GM12878 (cell line): ENCODE measurements around the gene SF3B2. TPM values are rescaled to one million over a fixed set of nuclear protein-coding genes. Genes with fewer than 3 reads are reported as not detected.

Experiments used
- ATAC-seq: fragments of 200-7000 bp; cut with Tn5 transposase; 3 replicates; pipeline ENCODE4 v1.9.1; 2020; ENCODE audit warnings: mild to moderate bottlenecking, moderate library complexity
- BruUV-seq: library from RNA; stranded (reverse); fragments of 400-500 nt; replicated peaks from 2 replicates; lab custom pipeline; 2021; lab: Mats Ljungman, UMichigan
- CTCF ChIA-PET: fragments of 300-600 bp; sonication (Branson Sonifier 250); formaldehyde crosslinking; extraction: SDS; loops from one replicate; lab custom pipeline; 2021; ENCODE audit warnings: inconsistent platforms; lab: Yijun Ruan, JAX
- POLR2A ChIA-PET: fragments of 350-600 bp; formaldehyde crosslinking; extraction: SDS; loops from one replicate; lab custom pipeline; 2021; ENCODE audit warnings: inconsistent platforms; lab: Charles Lee
- RAD21 ChIA-PET: fragments of 300-600 bp; sonication (Branson Sonifier 250); formaldehyde crosslinking; loops from one replicate; lab custom pipeline; 2023; ENCODE audit warnings: antibody characterized with exemption; ENCODE audit not compliant: unreplicated experiment; lab: Charles Lee
- SMC1A ChIA-PET: fragments of 300-600 bp; sonication (Branson Sonifier 250); formaldehyde crosslinking; loops from one replicate; lab custom pipeline; 2023; ENCODE audit not compliant: unreplicated experiment, uncharacterized antibody; lab: Charles Lee
- DNase-seq: peaks from one replicate; pipeline ENCODE4 v3.0.0-alpha.2; 2011; ENCODE audit warnings: low read depth, low spot score
- FAIRE-seq: peaks from 3 replicates; lab custom pipeline; 2011; peaks lifted over from hg19 to GRCh38; lab: Jason Lieb, UNC
- H2AFZ ChIP-seq: 2 replicates; pipeline ENCODE4 v1.6.0; 2011; ENCODE audit warnings: low read depth, low read length, control low read depth; ENCODE audit not compliant: control insufficient read depth
- H3K27ac ChIP-seq: 2 replicates; pipeline ENCODE4 v1.5.1; 2011; ENCODE audit warnings: control low read depth; ENCODE audit not compliant: control insufficient read depth, insufficient read depth
- H3K27me3 ChIP-seq, 2 experiments: replicated peaks in 1 of 2; 2 replicates each; pipeline versions ENCODE4 v1.6.0 to v1.6.1; 2011; ENCODE audit warnings: low read length in 1 of 2; ENCODE audit not compliant: control insufficient read depth in 2 of 2, insufficient read depth in 2 of 2
- H3K36me3 ChIP-seq, 2 experiments: 2 replicates each; pipeline ENCODE4 v1.5.1; 2011; ENCODE audit warnings: low read length in 1 of 2; ENCODE audit not compliant: control insufficient read depth in 2 of 2, insufficient read depth in 2 of 2
- H3K4me1 ChIP-seq: 2 replicates; pipeline ENCODE4 v1.6.1; 2011; ENCODE audit warnings: mild to moderate bottlenecking, low read length, moderate library complexity, mixed read lengths; ENCODE audit not compliant: control insufficient read depth, insufficient read depth
- H3K4me2 ChIP-seq: 2 replicates; pipeline ENCODE4 v1.6.0; 2011; ENCODE audit warnings: control low read depth; ENCODE audit not compliant: control insufficient read depth, insufficient read depth
- H3K4me3 ChIP-seq: fragments of 200-600 bp; sonication (generic); 2 replicates; pipeline ENCODE4 v1.5.1; 2016
- H3K79me2 ChIP-seq: 2 replicates; pipeline ENCODE4 v1.6.0; 2011; ENCODE audit warnings: low read length; ENCODE audit not compliant: control insufficient read depth, insufficient read depth
- H3K9ac ChIP-seq: 2 replicates; pipeline ENCODE4 v1.8.0; 2011; ENCODE audit warnings: low read length, control low read depth, mixed read lengths; ENCODE audit not compliant: control insufficient read depth, insufficient read depth
- H3K9me3 ChIP-seq: replicated peaks from 3 replicates; pipeline ENCODE4 v1.5.1; 2011; ENCODE audit warnings: mild to moderate bottlenecking, low read length; ENCODE audit not compliant: control insufficient read depth, insufficient read depth
- H4K20me1 ChIP-seq: 2 replicates; pipeline ENCODE4 v1.6.0; 2011; ENCODE audit not compliant: control insufficient read depth, insufficient read depth
- BCL3 ChIP-seq: IDR thresholded peaks from 2 replicates; pipeline ENCODE4 v1.6.1; 2011; ENCODE audit warnings: borderline replicate concordance, low read depth, mild to moderate bottlenecking, moderate library complexity, low read length; ENCODE audit not compliant: insufficient read depth, poor library complexity, severe bottlenecking
- CHD1 ChIP-seq: IDR thresholded peaks from 2 replicates; pipeline ENCODE4 v1.6.1; 2012; ENCODE audit warnings: low read depth, low read length, improper control_type of control experiment
- CHD2 ChIP-seq: IDR thresholded peaks from 2 replicates; pipeline ENCODE4 v1.6.1; 2011; ENCODE audit warnings: low read depth, low read length, improper control_type of control experiment, borderline replicate concordance
- ETV6 ChIP-seq, 2 experiments: fragments of 450-650 bp in 1 of 2; IDR thresholded peaks in 1 of 2; conservative IDR thresholded peaks in 1 of 2; 2 replicates each; pipeline ENCODE4 v1.6.1; 2014; ENCODE audit warnings: antibody characterized with exemption in 1 of 2, borderline replicate concordance in 1 of 2, low read depth in 1 of 2, mild to moderate bottlenecking in 1 of 2, moderate library complexity in 1 of 2
- HDAC2 ChIP-seq: fragments of 200-600 bp; sonication (generic); IDR thresholded peaks from 2 replicates; pipeline ENCODE4 v1.6.1; 2017
- JUND ChIP-seq: IDR thresholded peaks from 2 replicates; pipeline ENCODE4 v1.6.1; 2012; ENCODE audit warnings: low read depth, mild to moderate bottlenecking, low read length, improper control_type of control experiment, moderate library complexity
- KAT2A ChIP-seq: conservative IDR thresholded peaks from 2 replicates; pipeline ENCODE4 v1.6.1; 2011; ENCODE audit warnings: low read depth, low read length; ENCODE audit not compliant: control insufficient read depth
- PRDM15 ChIP-seq: fragments of 450-650 bp; formaldehyde crosslinking; IDR thresholded peaks from 2 replicates; pipeline ENCODE4 v1.4.0; 2020; ENCODE audit warnings: mild to moderate bottlenecking, moderate library complexity
- SRF ChIP-seq, 2 experiments: IDR thresholded peaks; 2 replicates each; pipeline ENCODE4 v1.6.1; 2011; ENCODE audit warnings: low read depth in 2 of 2, low read length in 2 of 2, mild to moderate bottlenecking in 1 of 2, moderate library complexity in 1 of 2
- ZSCAN29 ChIP-seq: fragments of 450-650 bp; IDR thresholded peaks from 2 replicates; pipeline ENCODE4 v1.6.1; 2017; ENCODE audit warnings: mild to moderate bottlenecking, moderate library complexity
- WGBS: methylation state at CpG from one replicate; pipeline ENCODE4 v1.1.6; 2016; ENCODE audit warnings: low lambda C conversion rate; ENCODE audit not compliant: insufficient replicate concordance, insufficient coverage; ENCODE audit errors: missing lambda C conversion rate; 5-methylcytosine and 5-hydroxymethylcytosine counted together
- in situ Hi-C: fragments of 300-500 bp; cut with MboI; formaldehyde crosslinking; loops from 9 replicates; pipeline ENCODE4 v1.14.3; 2018; ENCODE audit warnings: mixed read lengths
- intact Hi-C: fragments of 100-400 bp; cut with micrococcal nuclease; formaldehyde crosslinking; loops from one replicate; pipeline ENCODE4 v1.14.2; 2022; ENCODE audit not compliant: unreplicated experiment
- polyA plus RNA-seq, 11 experiments: library from polyadenylated mRNA; depleted of rRNA in 4 of 11; unstranded in 6 of 11; stranded (reverse) in 5 of 11; fragments of >200 nt; fragmentation: Nextera tagmentation in 4 of 11; fragmentation: Illumina TruSeq in 1 of 11; extraction: Ambion mirVana in 4 of 11; extraction: Trizol in 1 of 11; gene quantifications; 1 replicate in 1 of 11; 2 replicates in 10 of 11; pipeline versions ENCODE4 v1.2.1 to v1.2.3, GENCODE V29; 2011 to 2016; ENCODE audit warnings: inconsistent platforms in 2 of 11, missing spikeins in 2 of 11, low read depth in 1 of 11
- total RNA-seq, 4 experiments: library from RNA; depleted of rRNA in 3 of 4; stranded (reverse); fragments of >200 nt in 3 of 4; fragmentation: Illumina TruSeq in 1 of 4; extraction: Trizol in 1 of 4; gene quantifications; 2 replicates each; pipeline versions ENCODE4 v1.2.1 to v1.2.3, GENCODE V29; 2013 to 2021

The SF3B2 gene
- total and polyA plus RNA-seq, 10 of the 15 experiments (the other 5 are each of a cell fraction or from before 2014, with no cell fraction given), result 56.3 to 245 (median 144) TPM

GRCh38 chr11:66046901-66047300, 5.3 kb upstream of the SF3B2 start:
- peaks cover 11% of the 10 kb centered on the region for H3K4me1 ChIP-seq
- H3K4me2 ChIP-seq, result no peak overlapping the region
- CTCF ChIA-PET, result interaction anchor here (0.7 to 5.0 kb wide), 11 partner anchors 9 to 239 kb away, joined by 3 to 71 read pairs (median 8); partner anchors contain the start of genes CATSPER1 and PACS1
- H3K9me3 ChIP-seq, result no peaks in the 10 kb centered on the region
- no peaks in the 10 kb centered on the region for H4K20me1 ChIP-seq
- SMC1A ChIA-PET, result interaction anchor here (0.8 to 1.2 kb wide), 2 partner anchors 21 to 84 kb away, joined by 3 read pairs; no protein-coding TSS in a partner anchor
- H3K27me3 ChIP-seq, result no peaks in the 10 kb centered on the region
- FAIRE-seq, result no peak
- DNase-seq, result no peak
- RAD21 ChIA-PET, result interaction anchor here (1.1 kb wide), 1 partner anchor 87 kb away, joined by 4 read pairs; no protein-coding TSS in a partner anchor
- ATAC-seq, result no peak
- POLR2A ChIA-PET, result no interaction called here
- H3K36me3 ChIP-seq, result no peaks in the 10 kb centered on the region
- intact Hi-C loops, result no loop called here
- in situ Hi-C loops, result no loop called here
- no peak for TF ChIP-seq ZSCAN29
- TF ChIP-seq CHD2, result no peak
- TF ChIP-seq CHD1, result no peak
- TF ChIP-seq HDAC2, result no peak
- TF ChIP-seq PRDM15 (CRISPR knock-in tag), result no peak
- TF ChIP-seq BCL3, result no peak
- TF ChIP-seq KAT2A, result no peak
- no peak for TF ChIP-seq JUND
- no peak for TF ChIP-seq SRF (IDR thresholded peaks at IDR 0.05; ENCODE audit: low read depth in 2 of 2, low read length in 2 of 2)
- no peak for TF ChIP-seq ETV6 (conservative IDR thresholded peaks at IDR 0.05 in 1 of 2, IDR thresholded peaks at IDR 0.05 in 1 of 2; ENCODE audit: borderline replicate concordance in 1 of 2, low read depth in 1 of 2)
- 93% methylated on average over 3 of the region's 3 CpGs for WGBS
- H3K79me2 ChIP-seq, result no peaks in the 10 kb centered on the region; the same call in 1 of the 2 replicates
- no peak overlapping the region for H3K27ac ChIP-seq
- H3K4me3 ChIP-seq, result no peak overlapping the region
- no peak overlapping the region for H3K9ac ChIP-seq
- no TSS peak for BruUV-seq
- H2AFZ ChIP-seq, result no peak overlapping the region
